ENCODE data around the gene THEM4. TPM values are rescaled to one million over a fixed set of nuclear protein-coding genes. Genes with fewer than 3 reads are reported as not detected.
"Not testable (repeated sequence)": the region's sequence is repeated elsewhere in the genome, so short reads cannot be mapped to it uniquely, and the experiment has no call there.

Gene THEM4
- total RNA-seq, 1 donor from 2014 or later, result 27.2 TPM

DNA sequence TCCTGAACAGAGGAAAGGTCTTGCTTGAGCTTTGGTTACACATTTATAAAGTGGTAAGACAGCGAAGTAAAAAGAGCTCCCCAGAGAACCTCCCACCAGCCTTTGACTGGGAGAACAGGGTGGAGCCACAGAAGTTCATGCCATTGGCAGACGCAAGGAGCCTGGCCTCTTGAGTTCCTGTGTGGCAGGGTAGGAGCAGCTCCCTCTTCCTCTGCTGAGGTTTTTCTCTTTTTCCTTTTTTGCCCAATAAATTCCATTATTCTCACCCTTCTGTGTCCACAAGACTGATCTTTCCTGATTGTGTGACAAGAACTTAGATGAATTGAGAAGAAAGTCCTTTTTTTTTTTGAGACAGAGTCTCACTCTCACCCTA is 4.3 kb downstream of the THEM4 start:
- Mint-ChIP-seq H3K27ac (peak overlapping the region; percentile 98), H3K27me3 (ENCODE audit: low read depth) (no peaks in the 10 kb centered on the region), H3K36me3 (ENCODE audit: low read depth) (peaks cover 76% of the 10 kb centered on the region), H3K4me3 (ENCODE audit: low read depth) (peak overlapping the region; percentile 75), H3K9me3 (peaks cover 71% of the 10 kb centered on the region), H3K4me1 (ENCODE audit: low read depth) (peaks cover 41% of the 10 kb centered on the region)
- peak; percentile 52 for DNase-seq (ENCODE audit: low spot score)
- intact Hi-C loops (cut with micrococcal nuclease), result loop anchor here (10.0 kb wide), 2 partner anchors 60 to 560 kb away; no protein-coding TSS in a partner anchor

DNA sequence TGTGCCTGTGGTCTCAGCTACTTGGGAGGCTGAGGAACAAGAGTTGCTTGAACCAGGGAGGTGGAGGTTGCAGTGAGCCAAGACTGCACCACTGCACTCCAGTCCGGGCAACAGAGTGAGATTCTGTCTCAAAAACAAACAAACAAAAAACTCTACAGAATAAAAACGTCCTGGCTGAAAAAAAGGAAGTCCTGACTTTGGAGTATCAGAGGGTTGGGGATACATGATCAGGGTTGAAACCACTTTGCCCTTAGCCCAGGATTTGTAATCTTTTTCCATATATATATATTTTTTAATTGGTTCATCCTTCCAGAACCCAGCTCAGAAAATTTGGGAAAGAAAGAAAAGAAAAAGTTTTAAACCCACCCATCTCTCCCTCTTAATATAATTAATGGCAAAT is 6.5 kb downstream of the THEM4 start:
- no peak overlapping the region for H3K4me3 Mint-ChIP-seq (ENCODE audit: low read depth)
- no peak for DNase-seq (ENCODE audit: low spot score)
- peaks cover 82% of the 10 kb centered on the region for H3K36me3 Mint-ChIP-seq (ENCODE audit: low read depth)
- H3K4me1 Mint-ChIP-seq (ENCODE audit: low read depth), result peaks cover 49% of the 10 kb centered on the region
- no peak overlapping the region for H3K27ac Mint-ChIP-seq
- intact Hi-C loops (cut with micrococcal nuclease), result loop anchor here (10.0 kb wide), 2 partner anchors 58 to 562 kb away; no protein-coding TSS in a partner anchor
- peaks cover 75% of the 10 kb centered on the region for H3K9me3 Mint-ChIP-seq
- no peaks in the 10 kb centered on the region for H3K27me3 Mint-ChIP-seq (ENCODE audit: low read depth)

DNA sequence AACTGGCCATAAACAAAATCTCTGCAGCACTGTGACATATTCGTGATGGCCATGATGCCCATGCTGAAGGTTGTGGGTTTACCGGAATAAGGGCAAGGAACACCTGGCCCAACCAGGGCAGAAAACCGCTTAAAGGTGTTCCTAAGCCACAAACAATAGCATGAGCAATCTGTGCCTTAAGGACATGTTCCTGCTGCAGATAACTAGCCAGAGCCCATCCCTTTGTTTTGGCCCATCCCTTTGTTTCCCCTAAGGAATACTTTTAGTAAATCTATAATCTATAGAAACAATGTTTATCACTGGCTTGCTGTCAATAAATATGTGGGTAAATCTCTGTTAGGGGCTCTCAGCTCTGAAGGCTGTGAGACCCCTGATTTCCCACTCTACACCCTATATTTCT is 8.5 kb downstream of the THEM4 start:
- H3K27ac Mint-ChIP-seq; DNase-seq (ENCODE audit: low spot score); H3K27me3 Mint-ChIP-seq (ENCODE audit: low read depth); H3K4me3 Mint-ChIP-seq (ENCODE audit: low read depth): not testable (repeated sequence)
- H3K9me3 Mint-ChIP-seq, result peaks cover 61% of the 10 kb centered on the region
- H3K36me3 Mint-ChIP-seq (ENCODE audit: low read depth), result peaks cover 70% of the 10 kb centered on the region
- H3K4me1 Mint-ChIP-seq (ENCODE audit: low read depth), result peaks cover 59% of the 10 kb centered on the region
- intact Hi-C loops (cut with micrococcal nuclease), result loop anchor here (10.0 kb wide), 2 partner anchors 56 to 564 kb away; no protein-coding TSS in a partner anchor

DNA sequence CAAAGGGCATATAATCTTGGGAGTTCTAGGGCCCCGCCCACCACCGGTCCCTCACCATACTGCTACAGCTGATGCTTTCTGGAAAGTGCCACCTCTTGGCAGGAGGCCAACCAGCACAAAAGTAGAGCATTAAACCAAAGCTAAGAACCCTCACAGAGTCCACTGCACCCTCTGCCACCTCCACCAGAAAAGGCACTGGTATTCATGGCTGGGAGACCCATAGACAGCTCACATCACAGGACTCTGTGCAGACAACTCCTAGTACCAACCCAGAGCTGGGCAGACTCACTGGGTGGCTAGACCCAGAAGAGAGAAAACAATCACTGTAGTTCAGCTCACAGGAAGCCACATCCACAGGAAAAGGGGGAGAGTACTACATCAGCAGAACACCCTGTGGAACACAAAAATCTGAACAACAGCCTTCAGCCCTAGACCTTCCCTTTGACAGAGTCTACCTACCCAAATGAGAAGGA is 10.8 kb downstream of the THEM4 start:
- H3K4me1 Mint-ChIP-seq (ENCODE audit: low read depth), result peaks cover 40% of the 10 kb centered on the region
- intact Hi-C loops (cut with micrococcal nuclease), result no loop called here

DNA sequence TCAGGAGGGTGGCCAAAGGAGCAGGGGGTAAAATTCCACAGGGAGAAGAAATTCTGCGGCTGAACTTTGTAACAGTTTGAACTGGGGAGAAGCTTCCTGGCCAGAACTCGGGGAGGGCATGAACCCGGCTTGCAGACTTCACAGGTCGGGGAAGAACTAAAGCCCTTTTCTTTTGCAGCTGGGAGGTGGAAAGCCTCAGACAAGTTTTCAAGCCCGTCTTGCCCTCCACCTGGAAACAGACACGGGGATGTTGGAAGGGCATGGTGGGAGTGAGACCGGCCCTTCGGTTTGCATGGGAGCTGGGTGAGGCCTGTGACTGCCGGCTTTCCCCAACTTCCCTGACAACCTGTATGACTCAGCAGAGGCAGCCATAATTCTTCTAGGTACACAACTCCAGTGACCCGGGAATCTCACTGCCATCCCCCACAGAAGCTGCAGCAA is 11.3 kb downstream of the THEM4 start:
- Mint-ChIP-seq H3K27me3 (ENCODE audit: low read depth) (no peaks in the 10 kb centered on the region), H3K9me3 (peaks cover 36% of the 10 kb centered on the region), H3K4me3 (ENCODE audit: low read depth) (peak overlapping the region; percentile 57), H3K27ac (peak overlapping the region; percentile 48), H3K4me1 (ENCODE audit: low read depth) (peaks cover 42% of the 10 kb centered on the region), H3K36me3 (ENCODE audit: low read depth) (peaks cover 68% of the 10 kb centered on the region)
- intact Hi-C loops (cut with micrococcal nuclease), result no loop called here
- no peak for DNase-seq (ENCODE audit: low spot score)

More for the DNA sequence above, 10.8 kb downstream of the THEM4 start:
- Mint-ChIP-seq H3K27me3 (ENCODE audit: low read depth) (no peaks in the 10 kb centered on the region), H3K9me3 (peaks cover 40% of the 10 kb centered on the region), H3K36me3 (ENCODE audit: low read depth) (peaks cover 66% of the 10 kb centered on the region), H3K4me3 (ENCODE audit: low read depth) (peak overlapping the region; percentile 57), H3K27ac (peak overlapping the region; percentile 76)
- DNase-seq (ENCODE audit: low spot score), result peak; percentile 49

DNA sequence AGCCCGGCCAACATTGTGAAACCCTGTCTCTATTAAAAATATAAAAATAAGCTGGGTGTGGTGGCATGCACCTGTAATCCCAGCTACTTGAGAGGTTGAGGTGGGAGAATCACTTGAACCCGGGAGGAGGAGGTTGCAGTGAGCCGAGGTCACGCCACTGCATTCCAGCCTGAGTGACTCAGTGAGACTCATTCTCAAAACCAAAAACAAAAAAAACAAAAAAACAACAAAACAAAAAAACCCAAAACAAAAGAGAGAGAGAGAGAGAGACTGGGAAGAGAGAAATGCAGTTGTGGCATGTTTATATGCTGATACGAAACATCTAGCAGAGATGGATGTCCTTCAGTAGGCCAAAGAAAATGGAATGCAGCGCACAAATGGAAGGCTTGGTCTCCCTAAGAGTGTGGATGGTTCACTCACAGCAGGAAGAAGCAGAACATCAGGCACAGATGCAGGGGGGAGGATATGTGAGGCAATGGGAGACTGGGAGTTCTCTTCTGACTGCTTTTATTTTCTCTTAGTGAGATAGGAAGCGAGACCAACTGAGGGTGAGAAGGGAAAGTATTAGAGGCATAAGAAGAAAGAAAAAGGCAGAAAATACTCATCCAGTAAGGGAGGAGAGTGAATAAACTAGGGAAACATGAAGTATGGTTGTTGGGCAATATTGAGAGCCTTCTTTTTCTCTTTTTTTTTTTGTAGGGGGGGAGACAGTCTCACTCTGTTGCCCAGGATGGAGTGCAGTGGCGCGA is 16.0 kb downstream of the THEM4 start:
- Mint-ChIP-seq H3K27ac (no peak overlapping the region), H3K27me3 (ENCODE audit: low read depth) (no peaks in the 10 kb centered on the region), H3K4me3 (ENCODE audit: low read depth) (no peak overlapping the region), H3K4me1 (ENCODE audit: low read depth) (peaks cover 43% of the 10 kb centered on the region), H3K9me3 (no peaks in the 10 kb centered on the region), H3K36me3 (ENCODE audit: low read depth) (peaks cover 60% of the 10 kb centered on the region)
- intact Hi-C loops (cut with micrococcal nuclease), result no loop called here
- DNase-seq (ENCODE audit: low spot score), result no peak

DNA sequence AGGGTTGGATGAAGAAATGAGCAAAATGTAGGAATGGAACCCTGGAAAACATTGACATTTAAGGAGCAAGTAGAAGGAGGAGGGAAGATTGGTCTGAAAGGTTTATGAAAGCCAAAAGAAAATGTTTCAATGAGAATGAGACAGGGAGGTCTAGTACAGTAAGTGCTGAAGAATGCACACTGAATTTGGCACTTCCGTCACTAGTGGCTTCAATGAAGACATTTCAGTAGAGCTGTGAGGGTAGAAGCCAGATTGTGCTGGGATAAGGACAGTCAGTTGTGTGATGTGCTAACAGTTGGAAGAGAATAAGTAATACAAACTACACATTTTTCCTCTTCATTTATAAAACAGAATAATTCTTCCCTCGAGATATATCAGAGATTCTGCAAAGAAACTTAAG is 17.1 kb downstream of the THEM4 start:
- intact Hi-C loops (cut with micrococcal nuclease), result no loop called here
- H3K4me3 Mint-ChIP-seq (ENCODE audit: low read depth), result no peak overlapping the region
- H3K27ac Mint-ChIP-seq, result peak overlapping the region; percentile 76
- DNase-seq (ENCODE audit: low spot score), result no peak
- H3K4me1 Mint-ChIP-seq (ENCODE audit: low read depth), result peaks cover 33% of the 10 kb centered on the region
- H3K36me3 Mint-ChIP-seq (ENCODE audit: low read depth), result peaks cover 69% of the 10 kb centered on the region
- no peaks in the 10 kb centered on the region for H3K27me3 Mint-ChIP-seq (ENCODE audit: low read depth)
- H3K9me3 Mint-ChIP-seq, result no peaks in the 10 kb centered on the region

DNA sequence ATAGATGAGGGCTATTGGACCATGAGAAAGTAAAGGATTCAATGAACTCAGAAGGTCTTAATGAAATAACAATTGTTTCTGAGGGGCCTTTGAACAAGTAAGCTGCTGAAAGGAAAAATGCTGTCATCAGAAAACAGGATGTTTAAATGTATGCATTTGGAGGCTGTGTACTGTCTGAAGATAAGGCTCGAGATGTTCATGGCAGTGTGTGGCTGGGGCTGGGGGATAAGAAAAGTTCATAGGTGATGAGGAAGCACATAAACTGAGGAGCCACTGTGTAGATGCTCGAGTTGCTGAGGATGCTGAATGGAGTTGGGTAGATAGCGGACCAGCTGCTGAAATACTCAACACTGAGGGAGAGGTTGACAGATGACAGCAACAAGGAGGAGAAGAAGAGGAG is 17.8 kb downstream of the THEM4 start:
- Mint-ChIP-seq H3K4me1 (ENCODE audit: low read depth) (peaks cover 27% of the 10 kb centered on the region), H3K9me3 (no peaks in the 10 kb centered on the region), H3K36me3 (ENCODE audit: low read depth) (peaks cover 73% of the 10 kb centered on the region), H3K27ac (peak overlapping the region; percentile 76), H3K27me3 (ENCODE audit: low read depth) (no peaks in the 10 kb centered on the region), H3K4me3 (ENCODE audit: low read depth) (no peak overlapping the region)
- DNase-seq (ENCODE audit: low spot score), result no peak
- intact Hi-C loops (cut with micrococcal nuclease), result no loop called here

DNA sequence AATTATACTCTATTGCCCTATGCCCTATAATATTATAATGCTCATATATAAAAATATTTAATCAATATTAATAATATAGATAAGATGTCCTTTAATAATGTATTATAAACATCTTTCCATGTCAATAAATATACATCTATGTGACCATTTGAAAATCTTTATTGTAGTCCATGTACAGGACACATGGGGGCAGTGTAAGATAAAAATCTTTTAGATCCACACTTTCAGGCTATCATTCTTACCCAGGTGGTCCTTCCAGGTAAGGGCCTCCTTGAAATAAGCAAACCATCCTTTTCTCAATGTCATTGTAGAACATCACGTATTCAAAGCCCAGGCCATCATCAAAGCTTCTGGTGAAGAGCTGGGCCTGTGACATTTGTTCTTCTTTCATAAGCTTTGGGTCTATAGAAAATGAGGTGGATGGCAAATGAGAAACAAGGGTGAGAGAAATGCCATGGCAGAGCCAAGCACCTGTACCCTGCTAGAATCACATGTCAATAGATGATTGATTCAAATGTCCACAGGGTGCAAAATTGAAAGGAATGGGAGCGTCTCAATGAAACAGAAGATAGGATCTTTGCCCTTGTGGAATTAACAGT is 20.2 kb downstream of the THEM4 start:
- Mint-ChIP-seq H3K9me3 (no peaks in the 10 kb centered on the region), H3K27ac (no peak overlapping the region), H3K4me3 (ENCODE audit: low read depth) (no peak overlapping the region), H3K36me3 (ENCODE audit: low read depth) (peaks cover 66% of the 10 kb centered on the region), H3K27me3 (ENCODE audit: low read depth) (no peaks in the 10 kb centered on the region), H3K4me1 (ENCODE audit: low read depth) (peaks cover 26% of the 10 kb centered on the region)
- intact Hi-C loops (cut with micrococcal nuclease), result loop anchor here (2.0 kb wide), 1 partner anchor 108 kb away; no protein-coding TSS in a partner anchor
- no peak for DNase-seq (ENCODE audit: low spot score)

DNA sequence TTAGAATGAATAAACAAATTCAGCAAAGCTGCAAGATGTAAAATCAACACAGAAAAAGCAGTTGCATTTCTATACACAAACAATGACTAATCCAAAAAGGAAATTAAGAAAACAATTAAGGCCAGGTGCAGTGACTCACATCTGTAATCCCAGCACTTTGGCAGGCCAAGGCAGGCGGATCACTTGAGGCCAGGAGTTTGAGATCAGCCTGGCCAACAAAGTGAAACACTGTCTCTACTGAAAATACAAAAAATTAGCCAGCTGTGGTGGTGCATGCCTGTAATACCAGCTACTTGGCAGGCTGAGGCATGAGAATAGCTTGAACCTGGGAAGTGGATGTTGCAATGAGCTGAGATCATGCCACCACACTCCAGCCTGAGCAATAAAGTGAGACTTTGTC is 22.3 kb downstream of the THEM4 start:
- no peak for DNase-seq (ENCODE audit: low spot score)
- peaks cover 14% of the 10 kb centered on the region for H3K4me1 Mint-ChIP-seq (ENCODE audit: low read depth)
- intact Hi-C loops (cut with micrococcal nuclease), result no loop called here
- peaks cover 56% of the 10 kb centered on the region for H3K36me3 Mint-ChIP-seq (ENCODE audit: low read depth)
- H3K27ac Mint-ChIP-seq, result no peak overlapping the region
- H3K9me3 Mint-ChIP-seq, result no peaks in the 10 kb centered on the region
- H3K27me3 Mint-ChIP-seq (ENCODE audit: low read depth), result no peaks in the 10 kb centered on the region
- H3K4me3 Mint-ChIP-seq (ENCODE audit: low read depth), result no peak overlapping the region

DNA sequence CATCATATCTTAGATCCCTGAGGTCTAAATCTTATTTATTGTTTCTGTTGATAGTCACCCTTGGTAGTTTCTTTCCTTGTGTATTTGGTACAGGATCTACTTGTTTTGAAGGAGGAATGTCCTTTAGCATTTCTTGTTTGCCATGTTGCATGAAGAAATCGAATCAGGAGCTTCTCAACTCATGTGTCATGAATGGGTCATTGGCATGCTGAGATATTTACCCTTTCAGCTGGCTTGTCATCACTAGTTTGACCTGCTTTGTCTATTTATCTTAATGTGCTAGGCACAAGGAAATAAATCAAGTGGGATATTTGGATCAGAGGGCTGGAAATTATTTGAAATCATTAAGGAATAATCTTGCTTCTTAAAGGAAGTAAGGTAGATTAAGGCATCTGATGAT is 23.8 kb downstream of the THEM4 start:
- intact Hi-C loops (cut with micrococcal nuclease), result no loop called here
- H3K27me3 Mint-ChIP-seq (ENCODE audit: low read depth), result no peaks in the 10 kb centered on the region
- H3K4me1 Mint-ChIP-seq (ENCODE audit: low read depth), result peaks cover 3% of the 10 kb centered on the region
- DNase-seq (ENCODE audit: low spot score), result no peak
- peaks cover 51% of the 10 kb centered on the region for H3K36me3 Mint-ChIP-seq (ENCODE audit: low read depth)
- H3K27ac Mint-ChIP-seq, result no peak overlapping the region
- H3K4me3 Mint-ChIP-seq (ENCODE audit: low read depth), result no peak overlapping the region
- no peaks in the 10 kb centered on the region for H3K9me3 Mint-ChIP-seq

DNA sequence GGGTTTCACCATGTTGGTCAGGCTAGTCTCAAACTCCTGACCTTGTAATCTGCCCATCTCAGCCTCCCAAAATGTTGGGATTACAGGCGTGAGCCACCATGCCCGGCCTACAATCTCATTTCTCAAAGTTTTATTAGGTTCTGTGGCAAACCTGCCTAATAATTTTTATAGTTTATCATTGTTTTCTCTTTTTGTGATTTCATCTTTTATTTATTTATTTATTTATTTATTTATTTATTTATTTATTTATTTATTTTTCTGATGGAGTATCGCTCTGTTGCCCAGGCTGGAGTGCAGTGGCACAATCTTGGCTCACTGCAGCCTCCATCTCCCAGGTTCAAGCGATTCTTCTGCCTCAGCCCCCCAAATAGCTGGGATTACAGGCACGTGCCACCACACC is 24.4 kb downstream of the THEM4 start:
- DNase-seq (ENCODE audit: low spot score); H3K4me1 Mint-ChIP-seq (ENCODE audit: low read depth); H3K27me3 Mint-ChIP-seq (ENCODE audit: low read depth); H3K9me3 Mint-ChIP-seq; intact Hi-C loops (cut with micrococcal nuclease); H3K4me3 Mint-ChIP-seq (ENCODE audit: low read depth); H3K27ac Mint-ChIP-seq: not testable (repeated sequence)
- H3K36me3 Mint-ChIP-seq (ENCODE audit: low read depth), result peaks cover 51% of the 10 kb centered on the region

DNA sequence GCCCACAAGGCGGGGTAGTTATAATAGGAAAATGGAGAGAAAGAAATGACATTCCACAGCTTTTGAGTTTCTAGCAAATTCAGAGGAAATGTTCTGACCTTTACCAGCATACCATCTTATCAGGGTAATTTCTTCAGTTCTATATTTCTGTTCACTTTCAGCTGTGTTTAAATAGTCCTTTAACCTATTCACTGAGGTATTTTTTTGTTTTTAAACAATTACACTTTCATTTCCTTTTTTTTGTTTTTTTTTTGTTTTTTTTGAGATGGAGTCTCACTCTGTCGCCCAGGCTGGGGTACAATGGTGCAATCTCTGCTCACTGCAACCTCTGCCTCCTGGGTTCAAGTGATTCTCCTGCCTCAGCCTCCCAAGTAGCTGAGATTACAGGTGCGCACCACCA is 24.9 kb downstream of the THEM4 start:
- H3K36me3 Mint-ChIP-seq (ENCODE audit: low read depth), result peaks cover 50% of the 10 kb centered on the region
- H3K9me3 Mint-ChIP-seq; DNase-seq (ENCODE audit: low spot score); H3K27ac Mint-ChIP-seq; H3K27me3 Mint-ChIP-seq (ENCODE audit: low read depth); H3K4me3 Mint-ChIP-seq (ENCODE audit: low read depth); intact Hi-C loops (cut with micrococcal nuclease); H3K4me1 Mint-ChIP-seq (ENCODE audit: low read depth): not testable (repeated sequence)

Measured in activated T-helper 2 cell treated with anti-CD3 and anti-CD28 coated beads, Interferon-gamma antibody, Interleukin-2, Interleukin-4, amounts not matched to agents 10 μg/mL and 5 μg/mL and 100 μg/mL, durations not matched to agents 14 hours and 24 hours and 36 hours (primary cell).